Prostate gland (tissue), 2 donors: ENCODE measurements around the gene CDKN2AIPNL.

Experiments
- POLR2A ChIP-seq: fragments of 450-650 bp; IDR thresholded peaks from one replicate; pipeline ENCODE4 v1.6.1; 2016; ENCODE audit warnings: antibody characterized with exemption, mild to moderate bottlenecking
- TF ChIP-seq, protein P1 (sequence below), 4 experiments: fragments of 200-600 bp in 2 of 4; fragments of 450-650 bp in 2 of 4; sonication (generic) in 2 of 4; IDR thresholded peaks; 1 replicate in 3 of 4; 2 replicates in 1 of 4; pipeline ENCODE4 v1.5.1; 2016 to 2019; ENCODE audit warnings: antibody characterized with exemption in 4 of 4, mild to moderate bottlenecking in 2 of 4, moderate library complexity in 2 of 4

DNA sequence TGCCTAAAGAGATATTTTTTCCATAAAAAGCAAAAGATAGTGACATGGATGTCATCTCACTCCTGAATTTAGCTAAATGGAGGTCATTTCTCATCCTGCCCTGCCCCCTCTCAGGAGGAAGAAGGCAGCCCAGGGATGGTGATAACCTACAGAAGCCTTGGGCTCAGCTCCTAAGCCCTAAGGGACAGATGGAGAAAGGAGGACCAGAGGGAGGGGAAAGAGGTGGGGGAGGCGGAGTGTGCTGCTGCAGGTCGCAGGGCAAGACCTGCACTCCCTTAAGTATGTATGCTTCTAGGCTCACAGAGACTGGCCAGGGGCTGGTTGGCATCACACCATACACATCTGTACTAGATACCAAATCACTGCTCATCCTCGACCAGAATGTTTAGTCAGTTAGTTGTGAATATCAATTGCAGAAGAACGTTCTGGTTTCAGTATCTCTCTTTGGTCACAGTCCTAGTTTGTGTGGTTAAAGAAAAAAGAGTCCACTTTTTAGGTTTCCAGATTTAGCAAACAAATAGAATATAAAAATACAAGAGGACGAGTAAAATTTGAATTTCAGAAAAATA lies 18.4 kb upstream of the CDKN2AIPNL start:
- TF ChIP-seq, protein P1, sequence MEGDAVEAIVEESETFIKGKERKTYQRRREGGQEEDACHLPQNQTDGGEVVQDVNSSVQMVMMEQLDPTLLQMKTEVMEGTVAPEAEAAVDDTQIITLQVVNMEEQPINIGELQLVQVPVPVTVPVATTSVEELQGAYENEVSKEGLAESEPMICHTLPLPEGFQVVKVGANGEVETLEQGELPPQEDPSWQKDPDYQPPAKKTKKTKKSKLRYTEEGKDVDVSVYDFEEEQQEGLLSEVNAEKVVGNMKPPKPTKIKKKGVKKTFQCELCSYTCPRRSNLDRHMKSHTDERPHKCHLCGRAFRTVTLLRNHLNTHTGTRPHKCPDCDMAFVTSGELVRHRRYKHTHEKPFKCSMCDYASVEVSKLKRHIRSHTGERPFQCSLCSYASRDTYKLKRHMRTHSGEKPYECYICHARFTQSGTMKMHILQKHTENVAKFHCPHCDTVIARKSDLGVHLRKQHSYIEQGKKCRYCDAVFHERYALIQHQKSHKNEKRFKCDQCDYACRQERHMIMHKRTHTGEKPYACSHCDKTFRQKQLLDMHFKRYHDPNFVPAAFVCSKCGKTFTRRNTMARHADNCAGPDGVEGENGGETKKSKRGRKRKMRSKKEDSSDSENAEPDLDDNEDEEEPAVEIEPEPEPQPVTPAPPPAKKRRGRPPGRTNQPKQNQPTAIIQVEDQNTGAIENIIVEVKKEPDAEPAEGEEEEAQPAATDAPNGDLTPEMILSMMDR (IDR thresholded peaks at IDR 0.05): no peak
- no peak for TF ChIP-seq POLR2A
